ENCODE data around the gene TPRX1. TPM values are rescaled to one million over a fixed set of nuclear protein-coding genes. Genes with fewer than 3 reads are reported as not detected.

TPRX1 gene
- total and polyA plus RNA-seq, 2 donors (not counting 3 experiments of a cell fraction or from before 2014, with no cell fraction given) = not detected

DNA sequence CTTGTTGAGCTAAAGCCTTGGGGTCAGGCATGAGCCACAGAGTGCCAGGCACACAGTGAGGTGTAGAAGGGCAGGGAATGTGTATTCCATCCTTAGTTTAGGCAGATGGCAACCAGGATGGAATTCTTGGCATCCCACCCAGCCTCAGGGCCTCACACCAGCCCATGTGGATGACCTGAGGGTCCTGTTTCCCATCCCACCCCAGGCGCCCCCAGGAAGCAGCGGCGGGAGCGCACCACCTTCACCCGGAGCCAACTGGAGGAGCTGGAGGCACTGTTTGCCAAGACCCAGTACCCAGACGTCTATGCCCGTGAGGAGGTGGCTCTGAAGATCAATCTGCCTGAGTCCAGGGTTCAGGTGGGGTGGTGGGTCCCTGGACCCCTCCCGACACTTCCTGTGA is 31.7 kb upstream of the TPRX1 start:
- intact Hi-C loops (cut with micrococcal nuclease) = no loop called here
- TF ChIP-seq, protein P1, sequence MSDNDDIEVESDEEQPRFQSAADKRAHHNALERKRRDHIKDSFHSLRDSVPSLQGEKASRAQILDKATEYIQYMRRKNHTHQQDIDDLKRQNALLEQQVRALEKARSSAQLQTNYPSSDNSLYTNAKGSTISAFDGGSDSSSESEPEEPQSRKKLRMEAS (IDR thresholded peaks at IDR 0.05; ENCODE audit: insufficient read depth, insufficient read length) = no peak
- TF ChIP-seq POLR2AphosphoS5 (IDR thresholded peaks at IDR 0.05; ENCODE audit: insufficient read depth, low read depth, low read length) = no peak
- TF ChIP-seq MYC (IDR thresholded peaks at IDR 0.05; ENCODE audit: low read depth, low read length) = no peak
- no peak for TF ChIP-seq FOS (IDR thresholded peaks at IDR 0.05; ENCODE audit: borderline replicate concordance, insufficient read depth, low read length)
- no peak for TF ChIP-seq GATA2 (IDR thresholded peaks at IDR 0.05; ENCODE audit: insufficient read depth, insufficient read length, low read depth, low read length)
- no peak for TF ChIP-seq POLR2A (IDR thresholded peaks at IDR 0.05; ENCODE audit: low read depth, low read length)
- no peak overlapping the region for H3K9ac ChIP-seq (replicated peaks; ENCODE audit: extremely low read depth, insufficient read depth, low read length)
- no TSS peak for BruUV-seq (replicated peaks)
- H3K4me2 ChIP-seq (ENCODE audit: insufficient read depth, low read length) = no peak overlapping the region
- CTCF ChIA-PET = no interaction called here
- no peaks in the 10 kb centered on the region for H3K79me2 ChIP-seq (ENCODE audit: control insufficient read depth, insufficient read depth, low read length)
- POLR2A ChIA-PET = no interaction called here
- H2AFZ ChIP-seq (ENCODE audit: low read depth, low read length) = no peak overlapping the region
- H3K4me3 ChIP-seq (replicated peaks in 1 of 3; ENCODE audit: insufficient read depth in 1 of 3, low read depth in 1 of 3, low read length in 3 of 3) = no peak overlapping the region
- no peaks in the 10 kb centered on the region for H3K9me3 ChIP-seq (replicated peaks; ENCODE audit: control insufficient read depth, insufficient read depth, low read length)
- dilution Hi-C loops (cut with MboI; ENCODE audit: extremely low pct_ligation_motif_present, low sequenced_read_pairs) = no loop called here
- DNase-seq (ENCODE audit: low read depth, low spot score) (no peak), FAIRE-seq (no peak)
- no peaks in the 10 kb centered on the region for H3K4me1 ChIP-seq (ENCODE audit: control insufficient read depth, extremely low read depth, insufficient read depth, low read length)
- no peak overlapping the region for H3K27ac ChIP-seq (ENCODE audit: insufficient read depth, low read depth, low read length)
- no peaks in the 10 kb centered on the region for H4K20me1 ChIP-seq (replicated peaks; ENCODE audit: control insufficient read depth, extremely low read depth, insufficient read depth, low read length)
- H3K9me1 ChIP-seq (replicated peaks; ENCODE audit: control insufficient read depth, extremely low read depth, insufficient read depth, low read length) = no peaks in the 10 kb centered on the region
- no peaks in the 10 kb centered on the region for H3K36me3 ChIP-seq (ENCODE audit: control insufficient read depth in 2 of 2, extremely low read depth in 1 of 2, insufficient read depth in 2 of 2, low read length in 2 of 2)
- no peaks in the 10 kb centered on the region for H3K27me3 ChIP-seq (ENCODE audit: control insufficient read depth in 2 of 2, insufficient read depth in 2 of 2, low read length in 2 of 2)

DNA sequence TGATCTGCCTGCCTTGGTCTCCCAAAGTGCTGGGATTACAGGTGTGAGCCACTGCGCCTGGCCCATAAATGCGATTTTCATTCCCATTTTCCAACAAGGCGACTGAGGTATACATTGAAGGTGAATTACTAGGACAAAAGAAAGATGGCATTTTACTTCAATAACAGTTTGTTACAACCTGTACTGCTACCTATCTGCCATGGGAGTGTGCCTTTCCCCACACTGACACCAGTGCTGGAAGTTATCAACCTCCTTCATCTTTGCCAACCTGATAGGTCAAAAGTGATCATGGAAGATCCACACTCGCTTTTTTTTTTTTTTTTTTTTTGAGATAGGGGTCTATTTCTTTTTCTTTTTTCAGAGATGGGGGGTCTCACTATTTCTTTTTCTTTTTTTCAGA is 28.4 kb upstream of the TPRX1 start:
- no peak overlapping the region for H3K4me3 ChIP-seq (replicated peaks in 1 of 3; ENCODE audit: insufficient read depth in 1 of 3, low read depth in 1 of 3, low read length in 3 of 3)
- no peak overlapping the region for H3K9ac ChIP-seq (replicated peaks; ENCODE audit: extremely low read depth, insufficient read depth, low read length)
- no peaks in the 10 kb centered on the region for H3K9me1 ChIP-seq (replicated peaks; ENCODE audit: control insufficient read depth, extremely low read depth, insufficient read depth, low read length)
- H3K36me3 ChIP-seq (ENCODE audit: control insufficient read depth in 2 of 2, extremely low read depth in 1 of 2, insufficient read depth in 2 of 2, low read length in 2 of 2) = no peaks in the 10 kb centered on the region
- FAIRE-seq (no peak), DNase-seq (ENCODE audit: low read depth, low spot score) (no peak)
- no peak overlapping the region for H3K4me2 ChIP-seq (ENCODE audit: insufficient read depth, low read length)
- H2AFZ ChIP-seq (ENCODE audit: low read depth, low read length) = no peak overlapping the region
- H3K4me1 ChIP-seq (ENCODE audit: control insufficient read depth, extremely low read depth, insufficient read depth, low read length) = no peaks in the 10 kb centered on the region
- ChIA-PET POLR2A (no interaction called here), CTCF (no interaction called here)
- H4K20me1 ChIP-seq (replicated peaks; ENCODE audit: control insufficient read depth, extremely low read depth, insufficient read depth, low read length) = no peaks in the 10 kb centered on the region
- intact Hi-C loops (cut with micrococcal nuclease) (no loop called here), dilution Hi-C loops (cut with MboI; ENCODE audit: extremely low pct_ligation_motif_present, low sequenced_read_pairs) (no loop called here)
- BruUV-seq (replicated peaks) = no TSS peak
- H3K79me2 ChIP-seq (ENCODE audit: control insufficient read depth, insufficient read depth, low read length) = no peaks in the 10 kb centered on the region
- TF ChIP-seq, protein P1 (IDR thresholded peaks at IDR 0.05; ENCODE audit: insufficient read depth, insufficient read length) = no peak
- no peak for TF ChIP-seq EZH2 (IDR thresholded peaks at IDR 0.05; ENCODE audit: borderline replicate concordance, low read depth, low read length, severe bottlenecking)
- TF ChIP-seq POLR2AphosphoS5 (IDR thresholded peaks at IDR 0.05; ENCODE audit: insufficient read depth, low read depth, low read length) = no peak
- no peak for TF ChIP-seq FOS (IDR thresholded peaks at IDR 0.05; ENCODE audit: borderline replicate concordance, insufficient read depth, low read length)
- TF ChIP-seq GATA2 (IDR thresholded peaks at IDR 0.05; ENCODE audit: insufficient read depth, insufficient read length, low read depth, low read length) = no peak
- TF ChIP-seq, protein P2, sequence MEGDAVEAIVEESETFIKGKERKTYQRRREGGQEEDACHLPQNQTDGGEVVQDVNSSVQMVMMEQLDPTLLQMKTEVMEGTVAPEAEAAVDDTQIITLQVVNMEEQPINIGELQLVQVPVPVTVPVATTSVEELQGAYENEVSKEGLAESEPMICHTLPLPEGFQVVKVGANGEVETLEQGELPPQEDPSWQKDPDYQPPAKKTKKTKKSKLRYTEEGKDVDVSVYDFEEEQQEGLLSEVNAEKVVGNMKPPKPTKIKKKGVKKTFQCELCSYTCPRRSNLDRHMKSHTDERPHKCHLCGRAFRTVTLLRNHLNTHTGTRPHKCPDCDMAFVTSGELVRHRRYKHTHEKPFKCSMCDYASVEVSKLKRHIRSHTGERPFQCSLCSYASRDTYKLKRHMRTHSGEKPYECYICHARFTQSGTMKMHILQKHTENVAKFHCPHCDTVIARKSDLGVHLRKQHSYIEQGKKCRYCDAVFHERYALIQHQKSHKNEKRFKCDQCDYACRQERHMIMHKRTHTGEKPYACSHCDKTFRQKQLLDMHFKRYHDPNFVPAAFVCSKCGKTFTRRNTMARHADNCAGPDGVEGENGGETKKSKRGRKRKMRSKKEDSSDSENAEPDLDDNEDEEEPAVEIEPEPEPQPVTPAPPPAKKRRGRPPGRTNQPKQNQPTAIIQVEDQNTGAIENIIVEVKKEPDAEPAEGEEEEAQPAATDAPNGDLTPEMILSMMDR (IDR thresholded peaks at IDR 0.05; ENCODE audit: extremely low read depth in 1 of 2, insufficient read depth in 1 of 2, low read depth in 1 of 2, low read length in 2 of 2) = no peak
- TF ChIP-seq JUN (IDR thresholded peaks at IDR 0.05; ENCODE audit: borderline replicate concordance, insufficient read depth, insufficient read length, low read depth) = no peak
- no peak for TF ChIP-seq POLR2A (IDR thresholded peaks at IDR 0.05; ENCODE audit: low read depth, low read length)
- TF ChIP-seq MYC (IDR thresholded peaks at IDR 0.05; ENCODE audit: low read depth, low read length) = no peak
- no peak overlapping the region for H3K27ac ChIP-seq (ENCODE audit: insufficient read depth, low read depth, low read length)
- no peaks in the 10 kb centered on the region for H3K9me3 ChIP-seq (replicated peaks; ENCODE audit: control insufficient read depth, insufficient read depth, low read length)
- H3K27me3 ChIP-seq (ENCODE audit: control insufficient read depth in 2 of 2, insufficient read depth in 2 of 2, low read length in 2 of 2) = no peaks in the 10 kb centered on the region

All from endothelial cell of umbilical vein (primary cell).